Measurements from ENCODE around the gene HDAC4. TPM values are rescaled to one million over a fixed set of nuclear protein-coding genes. Genes with fewer than 3 reads are reported as not detected.

The HDAC4 gene
- total RNA-seq, 1 donor, result 28.3 TPM

DNA sequence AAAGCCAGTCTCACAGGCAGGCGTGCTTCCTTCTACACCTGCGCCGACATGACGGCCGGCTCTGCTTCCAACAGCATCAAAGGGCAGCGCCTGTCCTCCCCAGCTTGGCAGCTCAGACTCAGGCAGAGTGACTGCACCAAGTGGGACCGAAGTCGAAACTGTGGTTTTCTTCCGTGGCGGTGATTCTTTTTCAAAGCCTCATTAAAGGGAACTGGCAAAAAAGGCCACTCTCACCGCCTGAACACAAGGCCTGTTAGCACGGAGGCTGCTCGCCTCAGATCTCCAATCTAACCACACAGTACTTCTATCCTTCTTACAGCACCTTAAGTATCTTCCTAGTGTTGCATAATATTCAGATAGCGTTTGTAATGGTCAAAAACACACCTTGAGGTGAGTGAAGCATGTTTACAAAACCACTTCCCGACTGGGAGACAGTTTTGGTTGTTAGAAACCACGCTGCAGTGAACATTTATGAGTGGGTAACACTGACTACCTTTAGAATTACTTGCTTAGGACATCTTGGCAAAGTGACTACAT, 236.4 kb downstream of the HDAC4 start:
- TF ChIP-seq, protein P1, sequence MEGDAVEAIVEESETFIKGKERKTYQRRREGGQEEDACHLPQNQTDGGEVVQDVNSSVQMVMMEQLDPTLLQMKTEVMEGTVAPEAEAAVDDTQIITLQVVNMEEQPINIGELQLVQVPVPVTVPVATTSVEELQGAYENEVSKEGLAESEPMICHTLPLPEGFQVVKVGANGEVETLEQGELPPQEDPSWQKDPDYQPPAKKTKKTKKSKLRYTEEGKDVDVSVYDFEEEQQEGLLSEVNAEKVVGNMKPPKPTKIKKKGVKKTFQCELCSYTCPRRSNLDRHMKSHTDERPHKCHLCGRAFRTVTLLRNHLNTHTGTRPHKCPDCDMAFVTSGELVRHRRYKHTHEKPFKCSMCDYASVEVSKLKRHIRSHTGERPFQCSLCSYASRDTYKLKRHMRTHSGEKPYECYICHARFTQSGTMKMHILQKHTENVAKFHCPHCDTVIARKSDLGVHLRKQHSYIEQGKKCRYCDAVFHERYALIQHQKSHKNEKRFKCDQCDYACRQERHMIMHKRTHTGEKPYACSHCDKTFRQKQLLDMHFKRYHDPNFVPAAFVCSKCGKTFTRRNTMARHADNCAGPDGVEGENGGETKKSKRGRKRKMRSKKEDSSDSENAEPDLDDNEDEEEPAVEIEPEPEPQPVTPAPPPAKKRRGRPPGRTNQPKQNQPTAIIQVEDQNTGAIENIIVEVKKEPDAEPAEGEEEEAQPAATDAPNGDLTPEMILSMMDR (IDR thresholded peaks at IDR 0.05; ENCODE audit: insufficient read depth, low read length), result no peak

DNA sequence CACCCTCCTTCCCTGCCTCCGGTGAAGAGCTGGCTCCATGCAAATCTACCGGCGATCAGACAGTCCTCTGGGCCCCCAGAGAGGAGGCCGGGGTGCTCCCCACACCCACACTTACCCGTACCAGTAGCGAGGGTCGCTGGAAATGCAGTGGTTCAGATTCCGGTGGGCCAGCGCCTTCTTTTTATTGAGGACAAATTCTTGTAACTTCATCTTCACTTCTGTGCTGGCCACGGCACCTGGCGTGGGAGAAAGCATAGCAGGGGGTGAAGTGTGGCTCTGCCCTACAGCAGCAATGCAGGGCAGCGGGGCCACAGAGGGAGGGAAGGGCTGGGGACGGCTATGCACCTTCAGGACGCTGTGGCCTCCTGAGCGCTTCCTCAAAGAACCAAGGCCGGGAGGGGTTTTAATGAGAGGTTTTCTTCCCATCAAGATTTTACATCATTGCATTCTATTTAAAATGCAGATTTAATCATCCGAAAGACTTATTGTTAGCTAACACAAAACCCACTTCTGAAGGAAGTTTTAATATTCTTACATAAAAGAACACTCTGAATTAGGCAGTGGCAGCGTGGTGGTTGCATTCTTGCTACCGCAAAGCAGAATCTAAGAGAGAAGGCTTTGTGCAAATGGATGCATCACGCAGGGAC, 237.0 kb downstream of the HDAC4 start:
- no peak for DNase-seq (ENCODE audit: low read depth)
- no peak overlapping the region for H3K4me3 ChIP-seq (ENCODE audit: low read depth, low read length)
- TF ChIP-seq, protein P1 (IDR thresholded peaks at IDR 0.05; ENCODE audit: insufficient read depth, low read length), result no peak

More for the DNA sequence above, 236.4 kb downstream of the HDAC4 start:
- no peak overlapping the region for H3K4me3 ChIP-seq (ENCODE audit: low read depth, low read length)
- DNase-seq (ENCODE audit: low read depth), result no peak

- no peak overlapping the region for H3K4me3 ChIP-seq (ENCODE audit: low read depth, low read length)
- DNase-seq (ENCODE audit: low read depth), result no peak
- TF ChIP-seq, protein P1 (IDR thresholded peaks at IDR 0.05; ENCODE audit: insufficient read depth, low read length), result no peak
These were observed 237.7 kb downstream of the HDAC4 start for GRCh38 chr2:239162976-239163687.

GRCh38 chr2:239162141-239162821, 238.5 kb downstream of the HDAC4 start:
- H3K4me3 ChIP-seq (ENCODE audit: low read depth, low read length), result no peak overlapping the region
- DNase-seq (ENCODE audit: low read depth), result no peak
- TF ChIP-seq, protein P1 (IDR thresholded peaks at IDR 0.05; ENCODE audit: insufficient read depth, low read length), result no peak

- H3K4me3 ChIP-seq (ENCODE audit: low read depth, low read length), result no peak overlapping the region
- TF ChIP-seq, protein P1 (IDR thresholded peaks at IDR 0.05; ENCODE audit: insufficient read depth, low read length), result no peak
- DNase-seq (ENCODE audit: low read depth), result no peak
These were observed 239.1 kb downstream of the HDAC4 start for GRCh38 chr2:239161711-239162140.

DNA sequence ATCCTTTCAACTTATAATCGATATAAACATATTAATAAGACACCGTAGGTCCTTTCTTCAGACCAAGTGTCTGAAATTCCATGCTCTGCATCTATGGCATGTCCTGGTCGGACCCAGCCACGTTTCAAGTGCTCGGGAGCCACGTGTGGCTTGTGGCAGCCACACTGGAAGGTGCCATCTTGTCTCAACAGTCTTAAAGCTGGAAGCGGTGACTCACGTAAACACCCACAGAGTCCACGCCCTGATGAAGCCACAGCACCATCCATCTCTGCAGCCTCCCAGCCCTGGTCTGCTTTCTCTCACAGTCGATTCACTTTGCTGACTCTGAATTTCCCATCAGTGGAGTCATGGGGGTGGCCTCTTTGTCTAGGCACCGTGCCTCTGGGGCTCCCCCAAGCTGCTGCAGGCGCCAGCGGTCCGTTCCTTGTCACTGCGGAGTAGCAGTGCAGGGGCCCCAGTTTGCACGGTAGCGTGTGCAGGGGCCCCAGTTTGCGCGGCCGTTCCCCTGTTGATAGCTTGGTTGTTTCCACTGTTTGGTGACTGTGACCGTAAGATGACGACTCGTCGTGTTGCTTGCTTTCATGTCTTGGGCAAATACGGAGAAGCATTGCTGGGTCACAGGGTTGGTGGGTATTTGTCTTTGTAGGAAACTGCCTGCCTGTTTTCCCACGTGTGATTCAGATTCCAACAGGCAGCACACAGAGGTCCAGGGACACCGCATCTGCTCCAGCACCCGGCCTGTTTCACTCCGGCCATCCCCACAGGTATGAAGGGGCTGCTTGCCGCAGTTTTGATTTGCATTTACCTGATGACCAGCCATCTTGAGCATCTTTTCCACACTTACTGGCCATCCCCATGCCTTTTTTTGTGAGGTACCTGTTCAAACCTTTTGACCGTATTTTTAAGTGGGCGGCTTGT, 240.3 kb downstream of the HDAC4 start:
- TF ChIP-seq, protein P1 (IDR thresholded peaks at IDR 0.05; ENCODE audit: insufficient read depth, low read length), result no peak
- DNase-seq (ENCODE audit: low read depth), result no peak
- no peak overlapping the region for H3K4me3 ChIP-seq (ENCODE audit: low read depth, low read length)

Measured in fibroblast of the aortic adventitia (primary cell).